Trophoblast cell (in vitro differentiated cells and primary cell): Measurements from ENCODE around the gene TKTL1.

Experiments used
- DNase-seq, 2 donors: peaks; one replicate each; pipeline ENCODE4 v3.0.0-alpha.2; 2016
- H2AFZ ChIP-seq: 2 replicates; pipeline ENCODE4 v1.6.1; 2013; ENCODE audit warnings: low read length, moderate library complexity, mild to moderate bottlenecking; ENCODE audit not compliant: insufficient read depth, poor library complexity
- H2AK5ac ChIP-seq: 2 replicates; pipeline ENCODE4 v1.6.1; 2013; ENCODE audit warnings: mild to moderate bottlenecking, low read length
- H2BK120ac ChIP-seq: 2 replicates; pipeline ENCODE4 v1.6.1; 2013; ENCODE audit warnings: low read length, mild to moderate bottlenecking, moderate library complexity; ENCODE audit not compliant: insufficient read depth, poor library complexity
- H2BK12ac ChIP-seq: 2 replicates; pipeline ENCODE4 v1.6.1; 2013; ENCODE audit warnings: mild to moderate bottlenecking, low read length, moderate library complexity
- H2BK5ac ChIP-seq: 2 replicates; pipeline ENCODE4 v1.6.1; 2013; ENCODE audit warnings: low read length, low read depth, moderate library complexity, mild to moderate bottlenecking; ENCODE audit not compliant: poor library complexity
- H3K14ac ChIP-seq: 2 replicates; pipeline ENCODE4 v1.6.1; 2013; ENCODE audit warnings: mild to moderate bottlenecking, low read length
- H3K18ac ChIP-seq: 2 replicates; pipeline ENCODE4 v1.6.1; 2013; ENCODE audit warnings: mild to moderate bottlenecking, low read length
- H3K23ac ChIP-seq: 2 replicates; pipeline ENCODE4 v1.6.1; 2013; ENCODE audit warnings: low read length
- H3K27ac ChIP-seq: 2 replicates; pipeline ENCODE4 v1.5.1; 2013; ENCODE audit warnings: low read depth, mild to moderate bottlenecking, inconsistent platforms, low read length, moderate library complexity
- H3K27me3 ChIP-seq: 2 replicates; pipeline ENCODE4 v1.6.1; 2013; ENCODE audit warnings: inconsistent platforms, mild to moderate bottlenecking, low read length, moderate library complexity; ENCODE audit not compliant: insufficient read depth
- H3K36me3 ChIP-seq, 2 experiments: 1 replicate in 1 of 2; 2 replicates in 1 of 2; pipeline ENCODE4 v1.6.1; 2013; ENCODE audit warnings: low read length in 2 of 2, mild to moderate bottlenecking in 2 of 2, moderate library complexity in 1 of 2; ENCODE audit not compliant: insufficient read depth in 2 of 2, control insufficient read depth in 1 of 2
- H3K4ac ChIP-seq: 2 replicates; pipeline ENCODE4 v1.6.1; 2013; ENCODE audit warnings: low read depth, mild to moderate bottlenecking, low read length, moderate library complexity
- H3K4me1 ChIP-seq, 2 experiments: 1 replicate in 1 of 2; 2 replicates in 1 of 2; pipeline ENCODE4 v1.6.1; 2013; ENCODE audit warnings: low read length in 2 of 2, mild to moderate bottlenecking in 2 of 2, moderate library complexity in 1 of 2; ENCODE audit not compliant: insufficient read depth in 2 of 2, control insufficient read depth in 1 of 2
- H3K4me2 ChIP-seq: 2 replicates; pipeline ENCODE4 v1.6.1; 2013; ENCODE audit warnings: inconsistent platforms, mild to moderate bottlenecking, low read length, moderate library complexity
- H3K4me3 ChIP-seq: 2 replicates; pipeline ENCODE4 v1.5.1; 2013; ENCODE audit warnings: mild to moderate bottlenecking, low read depth, low read length, inconsistent platforms
- H3K79me1 ChIP-seq: one replicate; pipeline ENCODE4 v1.6.1; 2013; ENCODE audit warnings: low read length
- H3K79me2 ChIP-seq: 2 replicates; pipeline ENCODE4 v1.6.1; 2013; ENCODE audit warnings: low read length, mild to moderate bottlenecking; ENCODE audit not compliant: control insufficient read depth, insufficient read depth, poor library complexity
- H3K9ac ChIP-seq: 2 replicates; pipeline ENCODE4 v1.6.1; 2013; ENCODE audit warnings: mild to moderate bottlenecking, low read length
- H3K9me3 ChIP-seq: 2 replicates; pipeline ENCODE4 v1.6.1; 2013; ENCODE audit warnings: low read depth, mild to moderate bottlenecking, control low read depth, inconsistent platforms, low read length; ENCODE audit not compliant: insufficient read depth
- H4K12ac ChIP-seq: 2 replicates; pipeline ENCODE4 v1.6.1; 2013; ENCODE audit warnings: low read depth, mild to moderate bottlenecking, low read length, moderate library complexity
- H4K8ac ChIP-seq: 2 replicates; pipeline ENCODE4 v1.6.1; 2013; ENCODE audit warnings: low read depth, mild to moderate bottlenecking, low read length, moderate library complexity
- H4K91ac ChIP-seq: one replicate; pipeline ENCODE4 v1.6.1; 2013; ENCODE audit warnings: low read depth, mild to moderate bottlenecking, low read length, moderate library complexity
- WGBS: extraction: QIAGEN DNeasy Blood & Tissue Kit; methylation state at CpG from one replicate; pipeline ENCODE4 v1.1.7; 2013; ENCODE audit warnings: missing lambda C conversion rate; ENCODE audit not compliant: insufficient read length, insufficient coverage; ENCODE audit errors: extremely low coverage; 5-methylcytosine and 5-hydroxymethylcytosine counted together

TKTL1 gene

DNA sequence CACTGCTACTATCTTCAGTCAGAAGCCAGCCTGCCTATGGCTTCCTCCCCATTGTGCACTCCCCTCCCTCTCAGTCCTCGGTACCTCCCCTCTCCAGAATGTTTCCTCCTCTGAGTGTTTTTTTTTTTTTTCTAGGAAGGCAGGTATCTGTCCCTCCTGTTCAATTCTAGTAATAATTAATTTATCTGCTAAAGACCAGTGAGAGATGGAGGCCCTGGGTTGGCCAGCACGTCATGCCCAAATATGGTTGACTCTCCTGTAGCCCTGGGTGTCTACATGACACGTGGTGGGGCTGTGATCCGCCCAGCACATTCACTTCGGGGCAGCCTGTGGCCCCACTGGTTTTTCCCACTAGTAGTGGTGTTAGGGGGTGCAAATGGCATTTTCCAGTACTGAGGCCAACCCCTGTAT, 77.0 kb downstream of the TKTL1 start:
- H2AK5ac ChIP-seq = no peak overlapping the region
- no CpG with 5 or more reads among the region's 5 CpGs for WGBS
- no peak overlapping the region for H3K4me3 ChIP-seq
- no peak overlapping the region for H2AFZ ChIP-seq
- H3K79me2 ChIP-seq = peaks cover 45% of the 10 kb centered on the region
- no peak overlapping the region for H2BK12ac ChIP-seq
- H3K27me3 ChIP-seq = no peaks in the 10 kb centered on the region
- H3K36me3 ChIP-seq = peaks cover 17 to 22% of the 10 kb centered on the region in 2 experiments
- peak overlapping the region; percentile 77 for H3K4me2 ChIP-seq
- peak overlapping the region; percentile 37 for H3K4ac ChIP-seq
- no peak overlapping the region for H3K18ac ChIP-seq
- peak overlapping the region; percentile 75 for H3K27ac ChIP-seq
- no peak overlapping the region for H3K9ac ChIP-seq
- peak overlapping the region; percentile 80 for H4K91ac ChIP-seq
- no peak overlapping the region for H4K8ac ChIP-seq
- H3K79me1 ChIP-seq = peaks cover 39% of the 10 kb centered on the region
- no peak for DNase-seq
- no peak overlapping the region for H4K12ac ChIP-seq
- H3K14ac ChIP-seq = peak overlapping the region; percentile 48
- peaks cover 15 to 30% of the 10 kb centered on the region in 2 experiments for H3K4me1 ChIP-seq
- H3K9me3 ChIP-seq = no peaks in the 10 kb centered on the region
- no peak overlapping the region for H2BK120ac ChIP-seq
- H3K23ac ChIP-seq = no peak overlapping the region
- H2BK5ac ChIP-seq = peak overlapping the region; percentile 34

DNA sequence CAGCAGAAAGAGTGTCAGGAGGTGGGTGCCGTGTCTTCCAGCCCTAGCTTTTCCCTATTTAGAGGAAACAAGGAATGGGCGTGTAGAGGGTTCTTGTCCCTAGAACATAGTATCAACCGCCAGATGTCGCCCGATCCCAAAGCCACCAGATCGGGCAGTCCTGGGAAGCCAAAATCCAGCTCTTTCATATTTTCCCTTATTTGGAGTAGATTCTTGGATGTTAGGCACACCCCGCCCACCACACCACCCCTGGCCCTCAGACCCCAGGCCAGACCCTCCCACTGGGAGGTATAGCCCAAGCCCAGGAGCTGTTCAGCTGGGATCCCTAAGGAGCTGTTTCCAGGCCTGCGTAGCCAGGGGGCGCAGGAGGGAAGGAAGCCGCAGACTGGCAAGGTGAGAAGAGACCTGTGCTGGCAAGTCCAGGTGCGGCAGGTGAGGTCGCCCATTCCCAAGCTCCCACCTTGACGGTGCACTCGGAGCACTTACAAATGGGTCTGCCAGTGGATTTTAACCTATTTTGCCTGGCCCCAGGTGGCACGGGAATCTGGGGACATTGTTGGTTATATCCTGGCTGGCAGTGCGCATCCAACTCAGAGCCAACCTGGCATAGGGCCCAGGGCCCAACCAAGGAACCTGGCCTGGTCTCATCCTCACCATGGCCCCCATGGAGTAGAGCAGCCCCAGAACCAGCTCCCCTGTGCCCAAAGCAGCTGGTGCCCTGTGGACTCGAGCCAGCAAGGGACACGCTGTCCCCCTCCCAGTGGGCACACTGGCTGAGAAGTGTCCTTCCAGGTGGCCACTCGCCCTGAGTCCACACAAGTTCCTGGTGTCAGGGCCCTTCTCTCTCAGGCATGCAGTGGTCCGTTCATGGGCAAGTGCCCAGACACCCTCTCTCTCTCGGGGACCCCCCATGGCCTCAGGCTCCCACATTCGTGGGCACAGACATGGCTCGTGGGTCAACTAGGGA, 78.0 kb downstream of the TKTL1 start:
- Histone ChIP-seq H3K23ac (no peak overlapping the region), H3K27me3 (no peaks in the 10 kb centered on the region), H4K12ac (peak overlapping the region; percentile 86), H3K36me3 (peaks cover 7 to 12% of the 10 kb centered on the region in 2 experiments), H2AFZ (peak overlapping the region; percentile 37), H3K4me3 (peak overlapping the region; percentile 72), H3K14ac (peak overlapping the region; percentile 97), H2BK5ac (peak overlapping the region; percentile 81), H3K9ac (peak overlapping the region; percentile 88), H3K79me2 (peaks cover 41% of the 10 kb centered on the region), H2BK120ac (peak overlapping the region; percentile 64), H4K91ac (peak overlapping the region; percentile 94), H3K79me1 (peaks cover 43% of the 10 kb centered on the region), H2BK12ac (peak overlapping the region; percentile 87), H3K4me1 (peaks cover 14 to 28% of the 10 kb centered on the region in 2 experiments), H3K18ac (peak overlapping the region; percentile 97), H4K8ac (peak overlapping the region; percentile 68), H2AK5ac (peak overlapping the region; percentile 87), H3K9me3 (no peaks in the 10 kb centered on the region), H3K27ac (peak overlapping the region; percentile 87), H3K4me2 (peak overlapping the region; percentile 77), H3K4ac (peak overlapping the region; percentile 82)
- DNase-seq = peak; percentile 51 to 70
- WGBS = no CpG with 5 or more reads among the region's 23 CpGs

DNA sequence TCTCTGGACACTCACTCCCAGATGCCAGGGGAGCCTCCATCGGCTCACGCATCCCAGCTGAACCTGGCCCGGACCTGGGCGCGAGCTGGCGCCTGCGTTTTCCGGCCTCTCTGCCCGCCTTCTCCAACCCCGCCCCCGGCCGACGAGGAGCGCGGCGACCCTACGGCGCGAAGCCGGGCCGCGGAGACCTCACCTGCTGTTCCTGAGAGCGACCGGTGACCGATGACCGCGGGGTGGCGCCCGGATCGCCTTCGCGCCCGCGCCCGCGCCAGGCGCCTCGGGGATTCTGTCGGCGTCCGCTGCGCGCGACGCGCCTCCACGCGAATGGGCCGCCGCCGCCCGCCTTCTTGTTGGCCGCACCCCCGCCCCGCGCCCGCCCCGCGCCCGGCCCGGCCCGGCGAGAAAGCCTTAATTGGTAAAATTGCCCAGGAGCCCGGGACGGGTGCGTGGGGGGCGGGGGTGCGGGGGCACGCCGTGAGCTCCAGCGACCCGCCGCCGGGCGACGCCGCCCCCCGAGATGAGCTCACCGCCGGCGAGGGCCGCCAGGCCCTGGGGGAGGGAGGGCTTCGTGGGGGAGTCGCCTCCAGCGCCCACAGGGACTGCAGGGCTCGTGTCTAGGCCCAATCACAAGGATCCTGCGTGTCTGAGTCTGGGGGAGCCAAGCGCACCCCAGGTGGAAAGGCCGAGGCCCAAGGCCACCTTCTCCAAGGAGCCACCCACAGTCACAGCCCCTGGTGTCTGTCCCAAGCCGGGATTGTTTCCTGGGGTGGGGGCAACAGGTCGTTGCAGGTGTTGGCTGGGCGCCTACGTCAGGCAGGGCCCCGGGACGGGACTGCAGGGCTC, 78.9 kb downstream of the TKTL1 start, which contains the start of gene FLNA:
TSS of gene FLNA (minus strand) at position 322 of the 843 bp plus-strand sequence. CDS start 3,389 bp downstream, outside the sequence.
- WGBS = no CpG with 5 or more reads among the region's 95 CpGs

DNA sequence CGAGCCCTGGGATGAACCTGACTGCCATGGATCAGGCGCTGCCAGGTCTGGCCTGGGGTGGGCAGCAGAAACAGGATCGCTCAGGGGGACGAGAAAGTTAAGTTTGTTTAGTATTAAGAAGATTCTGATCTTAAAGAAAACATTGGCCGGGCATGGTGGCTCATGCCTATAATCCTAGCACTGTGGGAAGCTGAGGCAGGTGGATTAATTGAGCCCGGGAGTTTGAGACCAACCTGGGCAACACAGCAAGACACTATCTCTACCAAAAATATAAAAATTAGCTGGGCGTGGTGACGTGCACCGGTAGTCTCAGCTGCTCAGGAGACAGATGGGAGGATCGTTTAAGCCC, 79.5 kb downstream of the TKTL1 start:
- Histone ChIP-seq H2AK5ac (peak overlapping the region; percentile 77), H4K12ac (peak overlapping the region; percentile 82), H3K4me1 (peaks cover 14 to 28% of the 10 kb centered on the region in 2 experiments), H3K79me2 (peaks cover 41% of the 10 kb centered on the region), H3K18ac (peak overlapping the region; percentile 80), H3K27me3 (no peaks in the 10 kb centered on the region), H3K79me1 (peaks cover 40% of the 10 kb centered on the region), H2BK120ac (no peak overlapping the region), H3K4me2 (peak overlapping the region; percentile 27), H3K4ac (peak overlapping the region; percentile 84), H3K9ac (peak overlapping the region; percentile 74), H2BK5ac (peak overlapping the region; percentile 76), H3K14ac (peak overlapping the region; percentile 81), H2AFZ (no peak overlapping the region), H3K36me3 (peaks cover under 1 to 10% of the 10 kb centered on the region in 2 experiments), H3K9me3 (no peaks in the 10 kb centered on the region), H4K91ac (peak overlapping the region; percentile 90), H2BK12ac (peak overlapping the region; percentile 72), H3K23ac (no peak overlapping the region), H3K27ac (peak overlapping the region; percentile 80), H3K4me3 (peak overlapping the region; percentile 37), H4K8ac (peak overlapping the region; percentile 89)
- no CpG with 5 or more reads among the region's 10 CpGs for WGBS
- no peak for DNase-seq

More for the DNA sequence above, 78.9 kb downstream of the TKTL1 start, which contains the start of gene FLNA:
- Histone ChIP-seq H2BK12ac (peak within 1 kb of the TSS; percentile 87), H3K14ac (peak within 1 kb of the TSS; percentile 97), H2BK5ac (peak within 1 kb of the TSS; percentile 81), H4K91ac (peak within 1 kb of the TSS; percentile 94), H3K9me3 (no peaks in the 10 kb centered on the region), H3K36me3 (peaks cover 5 to 10% of the 10 kb centered on the region in 2 experiments), H3K79me1 (peaks cover 42% of the 10 kb centered on the region), H3K4ac (peak within 1 kb of the TSS; percentile 84), H3K23ac (no peak within 1 kb of the TSS), H3K27ac (peak within 1 kb of the TSS; percentile 80), H3K4me3 (peak within 1 kb of the TSS; percentile 72), H3K18ac (peak within 1 kb of the TSS; percentile 97), H2AK5ac (peak within 1 kb of the TSS; percentile 87), H3K79me2 (peaks cover 40% of the 10 kb centered on the region), H3K9ac (peak within 1 kb of the TSS; percentile 88), H3K4me1 (peaks cover 13 to 26% of the 10 kb centered on the region in 2 experiments), H3K4me2 (peak within 1 kb of the TSS; percentile 66), H2AFZ (peak within 1 kb of the TSS; percentile 37), H2BK120ac (peak within 1 kb of the TSS; percentile 64), H3K27me3 (no peaks in the 10 kb centered on the region), H4K8ac (peak within 1 kb of the TSS; percentile 89), H4K12ac (peak within 1 kb of the TSS; percentile 86)
- peak in 1 of 2 donors; percentile 35 for DNase-seq
